Cardiac fibroblast (primary cell): ENCODE data around the gene TECPR2.
A peak's percentile ranks its signal among the peaks of the same experiment; 100 is the strongest.
"Not testable (repeated sequence)": the region's sequence is repeated elsewhere in the genome, so short reads cannot be mapped to it uniquely, and the experiment has no call there.

Source experiments
- DNase-seq, 2 donors: peaks; one replicate each; pipeline versions ENCODE4 v3.0.0 to v3.0.0-alpha.2; 2010; ENCODE audit warnings: low read depth in 2 of 2
- H3K4me3 ChIP-seq, 2 donors: replicated peaks in 1 of 2; 1 replicate in 1 of 2; 2 replicates in 1 of 2; pipeline ENCODE4 v1.5.1; 2011; ENCODE audit warnings: low read depth in 2 of 2, low read length in 2 of 2, mild to moderate bottlenecking in 2 of 2, moderate library complexity in 1 of 2
- CTCF ChIP-seq: IDR thresholded peaks from one replicate; pipeline ENCODE4 v1.5.1; 2011; ENCODE audit warnings: low read depth, mild to moderate bottlenecking, low read length, inconsistent platforms

Gene TECPR2

GRCh38 chr14:102348376-102348775, 14.4 kb upstream of the TECPR2 start:
- DNase-seq: no peak
- no peak for TF ChIP-seq CTCF
- H3K4me3 ChIP-seq: no peak overlapping the region

- DNase-seq: no peak
- no peak overlapping the region for H3K4me3 ChIP-seq
- no peak for TF ChIP-seq CTCF
These were observed 11.7 kb upstream of the TECPR2 start for GRCh38 chr14:102351023-102351422.

GRCh38 chr14:102351593-102351992, 11.1 kb upstream of the TECPR2 start:
- peak; percentile 75 to 83 for DNase-seq
- H3K4me3 ChIP-seq: not testable (repeated sequence)

- DNase-seq: no peak
- H3K4me3 ChIP-seq: no peak overlapping the region
- TF ChIP-seq CTCF: no peak
These were observed 10.5 kb upstream of the TECPR2 start for GRCh38 chr14:102352213-102352612.

- DNase-seq: no peak
- H3K4me3 ChIP-seq: no peak overlapping the region
- no peak for TF ChIP-seq CTCF
These were observed 9.6 kb upstream of the TECPR2 start for GRCh38 chr14:102353126-102353619.

- TF ChIP-seq CTCF: no peak
- H3K4me3 ChIP-seq: no peak overlapping the region
- DNase-seq: no peak
These were observed 6.5 kb upstream of the TECPR2 start for GRCh38 chr14:102356280-102356679.

- DNase-seq: no peak
- TF ChIP-seq CTCF: no peak
- H3K4me3 ChIP-seq: no peak overlapping the region
These were observed 3.4 kb upstream of the TECPR2 start for GRCh38 chr14:102359341-102359740.
